GM12878 (cell line): Measurements from ENCODE around the gene BCKDHA. TPM values are rescaled to one million over a fixed set of nuclear protein-coding genes. Genes with fewer than 3 reads are reported as not detected.

Experiments used
- ATAC-seq: fragments of 200-7000 bp; cut with Tn5 transposase; 3 replicates; pipeline ENCODE4 v1.9.1; 2020; ENCODE audit warnings: mild to moderate bottlenecking, moderate library complexity
- BruUV-seq: library from RNA; stranded (reverse); fragments of 400-500 nt; replicated peaks from 2 replicates; lab custom pipeline; 2021; lab: Mats Ljungman, UMichigan
- CTCF ChIA-PET: fragments of 300-600 bp; sonication (Branson Sonifier 250); formaldehyde crosslinking; extraction: SDS; loops from one replicate; lab custom pipeline; 2021; ENCODE audit warnings: inconsistent platforms; lab: Yijun Ruan, JAX
- POLR2A ChIA-PET: fragments of 350-600 bp; formaldehyde crosslinking; extraction: SDS; loops from one replicate; lab custom pipeline; 2021; ENCODE audit warnings: inconsistent platforms; lab: Charles Lee
- RAD21 ChIA-PET: fragments of 300-600 bp; sonication (Branson Sonifier 250); formaldehyde crosslinking; loops from one replicate; lab custom pipeline; 2023; ENCODE audit warnings: antibody characterized with exemption; ENCODE audit not compliant: unreplicated experiment; lab: Charles Lee
- SMC1A ChIA-PET: fragments of 300-600 bp; sonication (Branson Sonifier 250); formaldehyde crosslinking; loops from one replicate; lab custom pipeline; 2023; ENCODE audit not compliant: unreplicated experiment, uncharacterized antibody; lab: Charles Lee
- DNase-seq: peaks from one replicate; pipeline ENCODE4 v3.0.0-alpha.2; 2011; ENCODE audit warnings: low read depth, low spot score
- FAIRE-seq: peaks from 3 replicates; lab custom pipeline; 2011; peaks lifted over from hg19 to GRCh38; lab: Jason Lieb, UNC
- H2AFZ ChIP-seq: 2 replicates; pipeline ENCODE4 v1.6.0; 2011; ENCODE audit warnings: low read depth, low read length, control low read depth; ENCODE audit not compliant: control insufficient read depth
- H3K27ac ChIP-seq: 2 replicates; pipeline ENCODE4 v1.5.1; 2011; ENCODE audit warnings: control low read depth; ENCODE audit not compliant: control insufficient read depth, insufficient read depth
- H3K27me3 ChIP-seq, 2 experiments: replicated peaks in 1 of 2; 2 replicates each; pipeline versions ENCODE4 v1.6.0 to v1.6.1; 2011; ENCODE audit warnings: low read length in 1 of 2; ENCODE audit not compliant: control insufficient read depth in 2 of 2, insufficient read depth in 2 of 2
- H3K36me3 ChIP-seq, 2 experiments: 2 replicates each; pipeline ENCODE4 v1.5.1; 2011; ENCODE audit warnings: low read length in 1 of 2; ENCODE audit not compliant: control insufficient read depth in 2 of 2, insufficient read depth in 2 of 2
- H3K4me1 ChIP-seq: 2 replicates; pipeline ENCODE4 v1.6.1; 2011; ENCODE audit warnings: mild to moderate bottlenecking, low read length, moderate library complexity, mixed read lengths; ENCODE audit not compliant: control insufficient read depth, insufficient read depth
- H3K4me2 ChIP-seq: 2 replicates; pipeline ENCODE4 v1.6.0; 2011; ENCODE audit warnings: control low read depth; ENCODE audit not compliant: control insufficient read depth, insufficient read depth
- H3K4me3 ChIP-seq: fragments of 200-600 bp; sonication (generic); 2 replicates; pipeline ENCODE4 v1.5.1; 2016
- H3K79me2 ChIP-seq: 2 replicates; pipeline ENCODE4 v1.6.0; 2011; ENCODE audit warnings: low read length; ENCODE audit not compliant: control insufficient read depth, insufficient read depth
- H3K9ac ChIP-seq: 2 replicates; pipeline ENCODE4 v1.8.0; 2011; ENCODE audit warnings: low read length, control low read depth, mixed read lengths; ENCODE audit not compliant: control insufficient read depth, insufficient read depth
- H3K9me3 ChIP-seq: replicated peaks from 3 replicates; pipeline ENCODE4 v1.5.1; 2011; ENCODE audit warnings: mild to moderate bottlenecking, low read length; ENCODE audit not compliant: control insufficient read depth, insufficient read depth
- H4K20me1 ChIP-seq: 2 replicates; pipeline ENCODE4 v1.6.0; 2011; ENCODE audit not compliant: control insufficient read depth, insufficient read depth
- ASH2L ChIP-seq: fragments of 300-600, 200-600 bp; sonication (generic); IDR thresholded peaks from 2 replicates; pipeline ENCODE4 v1.6.1; 2017; ENCODE audit warnings: low read depth, mild to moderate bottlenecking, borderline replicate concordance
- BACH1 ChIP-seq: fragments of 450-650 bp; IDR thresholded peaks from 2 replicates; pipeline ENCODE4 v1.6.1; 2017; ENCODE audit warnings: mild to moderate bottlenecking, borderline replicate concordance
- EED ChIP-seq: sonication (generic); IDR thresholded peaks from 2 replicates; pipeline ENCODE4 v1.6.1; 2016; ENCODE audit warnings: antibody characterized with exemption, low read depth
- HDGF ChIP-seq: fragments of 450-650 bp; IDR thresholded peaks from 2 replicates; pipeline ENCODE4 v1.6.1; 2016; ENCODE audit warnings: antibody characterized with exemption
- MXI1 ChIP-seq: fragments of 150-350 bp; IDR thresholded peaks from 2 replicates; pipeline ENCODE4 v1.6.1; 2011; ENCODE audit warnings: low read depth, mild to moderate bottlenecking, inconsistent platforms, low read length, improper control_type of control experiment
- PAX5 ChIP-seq: IDR thresholded peaks from 2 replicates; pipeline ENCODE4 v1.6.1; 2011; ENCODE audit warnings: low read depth, low read length, borderline replicate concordance
- POLR2A ChIP-seq: IDR thresholded peaks from 2 replicates; pipeline ENCODE4 v1.6.1; 2011; ENCODE audit warnings: low read depth, mild to moderate bottlenecking, low read length
- RELA ChIP-seq: fragments of 450-650 bp; IDR thresholded peaks from 2 replicates; pipeline ENCODE4 v1.8.0; 2014; ENCODE audit warnings: borderline replicate concordance; ENCODE audit not compliant: partially characterized antibody
- RUNX3 ChIP-seq: IDR thresholded peaks from 2 replicates; pipeline ENCODE4 v1.6.1; 2012; ENCODE audit warnings: low read length, inconsistent platforms
- SIX5 ChIP-seq: IDR thresholded peaks from 2 replicates; pipeline ENCODE4 v1.6.1; 2011; ENCODE audit warnings: mild to moderate bottlenecking, low read depth, low read length, moderate library complexity; ENCODE audit not compliant: severe bottlenecking
- SMAD5 ChIP-seq: IDR thresholded peaks from 2 replicates; pipeline ENCODE4 v1.6.1; 2016; ENCODE audit warnings: antibody characterized with exemption, low read depth
- SMC3 ChIP-seq: IDR thresholded peaks from 2 replicates; pipeline ENCODE4 v1.6.1; 2011; ENCODE audit warnings: low read length, improper control_type of control experiment, borderline replicate concordance
- SRF ChIP-seq, 2 experiments: IDR thresholded peaks; 2 replicates each; pipeline ENCODE4 v1.6.1; 2011; ENCODE audit warnings: low read depth in 2 of 2, low read length in 2 of 2, mild to moderate bottlenecking in 1 of 2, moderate library complexity in 1 of 2
- WGBS: methylation state at CpG from one replicate; pipeline ENCODE4 v1.1.6; 2016; ENCODE audit warnings: low lambda C conversion rate; ENCODE audit not compliant: insufficient replicate concordance, insufficient coverage; ENCODE audit errors: missing lambda C conversion rate; 5-methylcytosine and 5-hydroxymethylcytosine counted together
- in situ Hi-C: fragments of 300-500 bp; cut with MboI; formaldehyde crosslinking; loops from 9 replicates; pipeline ENCODE4 v1.14.3; 2018; ENCODE audit warnings: mixed read lengths
- intact Hi-C: fragments of 100-400 bp; cut with micrococcal nuclease; formaldehyde crosslinking; loops from one replicate; pipeline ENCODE4 v1.14.2; 2022; ENCODE audit not compliant: unreplicated experiment
- polyA plus RNA-seq, 11 experiments: library from polyadenylated mRNA; depleted of rRNA in 4 of 11; unstranded in 6 of 11; stranded (reverse) in 5 of 11; fragments of >200 nt; fragmentation: Nextera tagmentation in 4 of 11; fragmentation: Illumina TruSeq in 1 of 11; extraction: Ambion mirVana in 4 of 11; extraction: Trizol in 1 of 11; gene quantifications; 1 replicate in 1 of 11; 2 replicates in 10 of 11; pipeline versions ENCODE4 v1.2.1 to v1.2.3, GENCODE V29; 2011 to 2016; ENCODE audit warnings: inconsistent platforms in 2 of 11, missing spikeins in 2 of 11, low read depth in 1 of 11
- total RNA-seq, 4 experiments: library from RNA; depleted of rRNA in 3 of 4; stranded (reverse); fragments of >200 nt in 3 of 4; fragmentation: Illumina TruSeq in 1 of 4; extraction: Trizol in 1 of 4; gene quantifications; 2 replicates each; pipeline versions ENCODE4 v1.2.1 to v1.2.3, GENCODE V29; 2013 to 2021
- TF ChIP-seq, protein P1 (sequence below): fragments of 450-650 bp; conservative IDR thresholded peaks from 2 replicates; pipeline ENCODE4 v1.6.1; 2017; ENCODE audit warnings: mild to moderate bottlenecking, moderate library complexity
- TF ChIP-seq, protein P2 (sequence below): fragments of 450-650 bp; IDR thresholded peaks from 2 replicates; pipeline ENCODE4 v1.6.1; 2014; ENCODE audit warnings: mild to moderate bottlenecking
- TF ChIP-seq, protein P3 (sequence below): IDR thresholded peaks from 2 replicates; pipeline ENCODE4 v1.6.1; 2012; ENCODE audit warnings: mild to moderate bottlenecking, low read depth, low read length

The BCKDHA gene
- total and polyA plus RNA-seq, 10 of the 15 experiments (the other 5 are each of a cell fraction or from before 2014, with no cell fraction given), result 9.9 to 107 (median 46.4) TPM

DNA sequence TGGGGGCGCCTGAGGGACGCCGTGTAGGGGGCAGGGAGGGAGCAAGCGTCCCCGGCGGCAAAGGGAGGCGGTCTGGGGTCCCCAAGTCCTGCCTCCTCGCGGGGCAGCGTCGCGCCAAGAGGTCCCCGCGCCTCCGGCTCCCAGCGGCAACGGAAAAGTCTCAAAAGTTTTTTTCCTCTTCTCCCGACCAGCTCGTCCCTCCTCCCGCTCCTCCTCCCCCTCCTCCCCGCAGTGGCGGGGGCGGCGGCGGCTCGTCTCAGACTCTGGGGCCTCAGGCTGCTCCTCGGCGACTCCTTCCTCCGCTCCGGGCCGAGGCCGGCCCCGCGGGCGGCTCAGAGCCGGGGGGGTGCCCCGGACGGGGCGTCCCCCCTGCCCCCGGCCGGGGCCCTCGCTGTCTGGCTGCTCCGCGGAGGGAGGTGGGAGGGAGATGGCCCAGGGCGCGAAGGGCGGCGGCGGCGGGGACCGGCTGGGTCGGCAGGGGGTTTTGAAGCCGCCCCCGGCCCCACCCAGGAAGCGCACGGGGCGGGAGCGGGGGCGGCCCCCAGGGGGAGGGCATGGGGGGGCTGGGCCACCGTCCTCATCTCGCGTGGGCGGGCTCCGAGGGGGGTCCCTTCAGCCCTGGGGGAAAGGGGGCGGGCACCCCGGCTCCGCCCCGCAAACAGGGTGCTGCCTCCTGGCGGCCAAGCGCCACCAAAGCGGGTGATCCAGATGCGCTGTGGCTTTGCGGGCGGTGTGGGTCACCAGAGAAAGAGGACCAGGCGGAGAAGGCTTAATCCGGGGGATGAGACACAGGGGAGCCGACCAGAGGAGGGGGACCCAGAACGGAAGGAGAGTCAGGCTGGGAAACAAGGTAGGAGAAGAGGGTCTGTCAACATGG is 43.9 kb upstream of the BCKDHA start, which contains the start of gene TGFB1:
Gene TGFB1, minus strand, starts transcription at position 457 of the 877 bp plus-strand sequence. CDS start 878 bp downstream, outside the sequence.
- WGBS, result 1% methylated on average over 60 of the region's 78 CpGs
- SMC1A ChIA-PET, result interaction anchor here (3.1 kb wide), 1 partner anchor 90 kb away, joined by 14 read pairs; the partner anchor contains the start of gene HNRNPUL1
- Histone ChIP-seq H3K4me2 (peak within 1 kb of the TSS; percentile 78), H3K4me1 (peaks cover 16% of the 10 kb centered on the region), H3K79me2 (peaks cover 47% of the 10 kb centered on the region), H3K27me3 (no peaks in the 10 kb centered on the region), H3K27ac (peak within 1 kb of the TSS; percentile 84), H4K20me1 (0 out of 2 replicates have a peak, but pooled peaks cover 2% of the 10 kb centered on the region), H2AFZ (no peak within 1 kb of the TSS; the same call in 1 of the 2 replicates), H3K9me3 (no peaks in the 10 kb centered on the region), H3K9ac (peak within 1 kb of the TSS; percentile 87), H3K36me3 (no peaks in the 10 kb centered on the region; a peak in 1 of 4 replicates), H3K4me3 (peak within 1 kb of the TSS; percentile 89)
- CTCF ChIA-PET, result interaction anchor here (1.5 to 6.4 kb wide), 5 partner anchors 11 to 90 kb away, joined by 3 to 91 read pairs (median 19); partner anchors contain the start of genes B9D2, CCDC97 and HNRNPUL1
- in situ Hi-C loops (no loop called here), intact Hi-C loops (loop anchor here (2.0 to 5.0 kb wide), 4 partner anchors 41 to 184 kb away; partner anchors contain the start of gene CCDC97)
- FAIRE-seq, result no peak
- ATAC-seq, result peak; percentile 64
- RAD21 ChIA-PET, result interaction anchor here (0.9 to 3.4 kb wide), 7 partner anchors 11 to 150 kb away, joined by 3 to 41 read pairs (median 6); partner anchors contain the start of genes B9D2 and DMAC2
- DNase-seq, result peak; percentile 62
- BruUV-seq, result TSS peak; percentile 88
- POLR2A ChIA-PET, result interaction anchor here (1.0 to 3.2 kb wide), 4 partner anchors 11 to 90 kb away, joined by 4 to 46 read pairs (median 8); partner anchors contain the start of gene B9D2
- TF ChIP-seq, protein P1, sequence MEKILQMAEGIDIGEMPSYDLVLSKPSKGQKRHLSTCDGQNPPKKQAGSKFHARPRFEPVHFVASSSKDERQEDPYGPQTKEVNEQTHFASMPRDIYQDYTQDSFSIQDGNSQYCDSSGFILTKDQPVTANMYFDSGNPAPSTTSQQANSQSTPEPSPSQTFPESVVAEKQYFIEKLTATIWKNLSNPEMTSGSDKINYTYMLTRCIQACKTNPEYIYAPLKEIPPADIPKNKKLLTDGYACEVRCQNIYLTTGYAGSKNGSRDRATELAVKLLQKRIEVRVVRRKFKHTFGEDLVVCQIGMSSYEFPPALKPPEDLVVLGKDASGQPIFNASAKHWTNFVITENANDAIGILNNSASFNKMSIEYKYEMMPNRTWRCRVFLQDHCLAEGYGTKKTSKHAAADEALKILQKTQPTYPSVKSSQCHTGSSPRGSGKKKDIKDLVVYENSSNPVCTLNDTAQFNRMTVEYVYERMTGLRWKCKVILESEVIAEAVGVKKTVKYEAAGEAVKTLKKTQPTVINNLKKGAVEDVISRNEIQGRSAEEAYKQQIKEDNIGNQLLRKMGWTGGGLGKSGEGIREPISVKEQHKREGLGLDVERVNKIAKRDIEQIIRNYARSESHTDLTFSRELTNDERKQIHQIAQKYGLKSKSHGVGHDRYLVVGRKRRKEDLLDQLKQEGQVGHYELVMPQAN, result peak; percentile 90
- TF ChIP-seq BACH1 (peak; percentile 64), PAX5 (peak; percentile 62; the same call in 1 of the 2 replicates), HDGF (peak; percentile 96), SMC3 (peak; percentile 64), SIX5 (no peak), EED (0 out of 2 replicates have a peak, but pooled peaks have one; percentile 47), MXI1 (peak; percentile 18; the same call in 1 of the 2 replicates), RELA (no peak), POLR2A (peak; percentile 90), RUNX3 (peak; percentile 85), SRF (IDR thresholded peaks at IDR 0.05; ENCODE audit: low read depth in 2 of 2, low read length in 2 of 2) (0 out of 4 replicates have a peak, but pooled peaks of 1 of the 2 experiments have one; percentile 6), SMAD5 (0 out of 2 replicates have a peak, but pooled peaks have one; percentile 8), ASH2L (no peak)
- TF ChIP-seq, protein P2, sequence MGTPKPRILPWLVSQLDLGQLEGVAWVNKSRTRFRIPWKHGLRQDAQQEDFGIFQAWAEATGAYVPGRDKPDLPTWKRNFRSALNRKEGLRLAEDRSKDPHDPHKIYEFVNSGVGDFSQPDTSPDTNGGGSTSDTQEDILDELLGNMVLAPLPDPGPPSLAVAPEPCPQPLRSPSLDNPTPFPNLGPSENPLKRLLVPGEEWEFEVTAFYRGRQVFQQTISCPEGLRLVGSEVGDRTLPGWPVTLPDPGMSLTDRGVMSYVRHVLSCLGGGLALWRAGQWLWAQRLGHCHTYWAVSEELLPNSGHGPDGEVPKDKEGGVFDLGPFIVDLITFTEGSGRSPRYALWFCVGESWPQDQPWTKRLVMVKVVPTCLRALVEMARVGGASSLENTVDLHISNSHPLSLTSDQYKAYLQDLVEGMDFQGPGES, result 0 out of 2 replicates have a peak, but pooled peaks have one; percentile 36
- TF ChIP-seq, protein P3, sequence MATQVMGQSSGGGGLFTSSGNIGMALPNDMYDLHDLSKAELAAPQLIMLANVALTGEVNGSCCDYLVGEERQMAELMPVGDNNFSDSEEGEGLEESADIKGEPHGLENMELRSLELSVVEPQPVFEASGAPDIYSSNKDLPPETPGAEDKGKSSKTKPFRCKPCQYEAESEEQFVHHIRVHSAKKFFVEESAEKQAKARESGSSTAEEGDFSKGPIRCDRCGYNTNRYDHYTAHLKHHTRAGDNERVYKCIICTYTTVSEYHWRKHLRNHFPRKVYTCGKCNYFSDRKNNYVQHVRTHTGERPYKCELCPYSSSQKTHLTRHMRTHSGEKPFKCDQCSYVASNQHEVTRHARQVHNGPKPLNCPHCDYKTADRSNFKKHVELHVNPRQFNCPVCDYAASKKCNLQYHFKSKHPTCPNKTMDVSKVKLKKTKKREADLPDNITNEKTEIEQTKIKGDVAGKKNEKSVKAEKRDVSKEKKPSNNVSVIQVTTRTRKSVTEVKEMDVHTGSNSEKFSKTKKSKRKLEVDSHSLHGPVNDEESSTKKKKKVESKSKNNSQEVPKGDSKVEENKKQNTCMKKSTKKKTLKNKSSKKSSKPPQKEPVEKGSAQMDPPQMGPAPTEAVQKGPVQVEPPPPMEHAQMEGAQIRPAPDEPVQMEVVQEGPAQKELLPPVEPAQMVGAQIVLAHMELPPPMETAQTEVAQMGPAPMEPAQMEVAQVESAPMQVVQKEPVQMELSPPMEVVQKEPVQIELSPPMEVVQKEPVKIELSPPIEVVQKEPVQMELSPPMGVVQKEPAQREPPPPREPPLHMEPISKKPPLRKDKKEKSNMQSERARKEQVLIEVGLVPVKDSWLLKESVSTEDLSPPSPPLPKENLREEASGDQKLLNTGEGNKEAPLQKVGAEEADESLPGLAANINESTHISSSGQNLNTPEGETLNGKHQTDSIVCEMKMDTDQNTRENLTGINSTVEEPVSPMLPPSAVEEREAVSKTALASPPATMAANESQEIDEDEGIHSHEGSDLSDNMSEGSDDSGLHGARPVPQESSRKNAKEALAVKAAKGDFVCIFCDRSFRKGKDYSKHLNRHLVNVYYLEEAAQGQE, result no peak
